Endothelial cell of umbilical vein (primary cell): ENCODE results near the gene RNF32.

Experiments used
- CTCF ChIP-seq, 2 donors: IDR thresholded peaks; 1 replicate in 1 of 2; 2 replicates in 1 of 2; pipeline ENCODE4 v1.5.1; 2011; ENCODE audit warnings: low read length in 2 of 2, mild to moderate bottlenecking in 2 of 2, moderate library complexity in 2 of 2, control low read depth in 1 of 2, inconsistent platforms in 1 of 2, low read depth in 1 of 2; ENCODE audit not compliant: insufficient read depth in 1 of 2; ENCODE audit errors: extremely low read depth in 1 of 2
- EZH2 ChIP-seq: IDR thresholded peaks from 2 replicates; pipeline ENCODE4 v1.6.1; 2012; ENCODE audit warnings: borderline replicate concordance, low read depth, mild to moderate bottlenecking, moderate library complexity, low read length, inconsistent platforms; ENCODE audit not compliant: severe bottlenecking

GRCh38 chr7:156703773-156704482 is 63.4 kb downstream of the RNF32 start:
- no peak for TF ChIP-seq CTCF (IDR thresholded peaks at IDR 0.05; ENCODE audit: extremely low read depth in 1 of 2, insufficient read depth in 1 of 2, low read depth in 1 of 2, low read length in 2 of 2)
- no peak for TF ChIP-seq EZH2
